ENCODE measurements around the gene NPAS3.

- TF ChIP-seq CTCF (IDR thresholded peaks at IDR 0.05) (no peak), POLR2A (IDR thresholded peaks at IDR 0.05) (no peak)
These were observed 518.3 kb downstream of the NPAS3 start for GRCh38 chr14:33457021-33457420.
